WTC11 (cell line): ENCODE results near the gene MAEA. TPM values are rescaled to one million over a fixed set of nuclear protein-coding genes. Genes with fewer than 3 reads are reported as not detected.

Source experiments
- ATAC-seq: fragments of 200-7000 bp; cut with Tn5 transposase; 2 replicates; pipeline ENCODE4 v1.10.0; 2021; ENCODE audit warnings: mild to moderate bottlenecking, moderate library complexity
- CTCF ChIA-PET: fragments of 300-600 bp; sonication (Branson Sonifier 250); formaldehyde crosslinking; loops from one replicate; lab custom pipeline; 2021; ENCODE audit warnings: antibody characterized with exemption; lab: Charles Lee
- POLR2A ChIA-PET: fragments of 350-600 bp; sonication (Branson Sonifier 250); formaldehyde crosslinking; loops from one replicate; lab custom pipeline; 2021; ENCODE audit warnings: antibody characterized with exemption; lab: Charles Lee
- DNase-seq: peaks from one replicate; pipeline ENCODE4 v3.0.0; 2021; ENCODE audit warnings: low spot score
- H3K27ac Mint-ChIP-seq: 2 replicates; pipeline ENCODE4 v1.8.0; 2021; ENCODE audit warnings: mixed read lengths
- H3K27me3 Mint-ChIP-seq: 2 replicates; pipeline ENCODE4 v1.8.0; 2021; ENCODE audit warnings: low read depth, mild to moderate bottlenecking, moderate library complexity, mixed read lengths
- H3K36me3 Mint-ChIP-seq: 2 replicates; pipeline ENCODE4 v1.8.0; 2021; ENCODE audit warnings: mixed read lengths
- H3K4me1 Mint-ChIP-seq: 2 replicates; pipeline ENCODE4 v1.8.0; 2022; ENCODE audit warnings: mixed read lengths
- H3K4me3 Mint-ChIP-seq: 2 replicates; pipeline ENCODE4 v1.8.0; 2021; ENCODE audit warnings: mild to moderate bottlenecking, moderate library complexity, mixed read lengths
- H3K9me3 Mint-ChIP-seq: 2 replicates; pipeline ENCODE4 v1.8.0; 2021; ENCODE audit warnings: mixed read lengths
- ATF6 ChIP-seq: sonication (generic); formaldehyde crosslinking; IDR thresholded peaks from 2 replicates; pipeline ENCODE4 v1.8.1; 2023; ENCODE audit warnings: mild to moderate bottlenecking, missing genetic modification reagents
- CBFB ChIP-seq: sonication (generic); formaldehyde crosslinking; IDR thresholded peaks from 2 replicates; pipeline ENCODE4 v1.8.1; 2022; ENCODE audit warnings: mild to moderate bottlenecking, low read depth, missing genetic modification reagents
- E2F1 ChIP-seq: sonication (generic); formaldehyde crosslinking; IDR thresholded peaks from 2 replicates; pipeline ENCODE4 v1.8.0; 2022; ENCODE audit warnings: mild to moderate bottlenecking, missing genetic modification reagents
- ELF4 ChIP-seq: sonication (generic); formaldehyde crosslinking; IDR thresholded peaks from 2 replicates; pipeline ENCODE4 v1.8.1; 2022; ENCODE audit warnings: low read depth, mild to moderate bottlenecking, moderate library complexity, missing genetic modification reagents
- IRF2 ChIP-seq: sonication (generic); formaldehyde crosslinking; IDR thresholded peaks from 2 replicates; pipeline ENCODE4 v1.8.0; 2022; ENCODE audit warnings: low read depth, missing genetic modification reagents, borderline replicate concordance
- NFE2L1 ChIP-seq: sonication (generic); formaldehyde crosslinking; IDR thresholded peaks from 2 replicates; pipeline ENCODE4 v1.8.1; 2023; ENCODE audit warnings: missing genetic modification reagents
- NR2C2 ChIP-seq: sonication (generic); formaldehyde crosslinking; IDR thresholded peaks from 2 replicates; pipeline ENCODE4 v1.8.0; 2022; ENCODE audit warnings: mild to moderate bottlenecking, missing genetic modification reagents
- SMAD4 ChIP-seq: sonication (generic); formaldehyde crosslinking; IDR thresholded peaks from 2 replicates; pipeline ENCODE4 v1.8.0; 2022; ENCODE audit warnings: mild to moderate bottlenecking, missing genetic modification reagents
- ZNF219 ChIP-seq: sonication (generic); formaldehyde crosslinking; IDR thresholded peaks from 2 replicates; pipeline ENCODE4 v1.8.0; 2023; ENCODE audit warnings: missing genetic modification reagents, mild to moderate bottlenecking, borderline replicate concordance
- total RNA-seq: library from RNA; stranded (reverse); gene quantifications from 3 replicates; pipeline ENCODE4 v1.2.3, GENCODE V29; 2021
- TF ChIP-seq, protein P1 (sequence below): sonication (generic); formaldehyde crosslinking; IDR thresholded peaks from 2 replicates; pipeline ENCODE4 v1.8.0; 2022; ENCODE audit warnings: mild to moderate bottlenecking, missing genetic modification reagents
- TF ChIP-seq, protein P2 (sequence below): sonication (generic); formaldehyde crosslinking; IDR thresholded peaks from 2 replicates; pipeline ENCODE4 v1.8.0; 2022; ENCODE audit warnings: mild to moderate bottlenecking, missing genetic modification reagents
- TF ChIP-seq, protein P3 (sequence below): sonication (generic); formaldehyde crosslinking; IDR thresholded peaks from 2 replicates; pipeline ENCODE4 v1.8.1; 2023; ENCODE audit warnings: mild to moderate bottlenecking, missing genetic modification reagents, moderate library complexity
- TF ChIP-seq, protein P4 (sequence below): fragments of 200-600 bp; IDR thresholded peaks from 2 replicates; pipeline ENCODE4 v1.8.0; 2022; ENCODE audit warnings: antibody characterized with exemption
- TF ChIP-seq, protein P5 (sequence below): sonication (generic); formaldehyde crosslinking; conservative IDR thresholded peaks from 2 replicates; pipeline ENCODE4 v1.8.1; 2023; ENCODE audit warnings: mild to moderate bottlenecking, low read depth, missing genetic modification reagents, moderate library complexity
- TF ChIP-seq, protein P6 (sequence below): fragments of 250-450 bp; sonication (Bioruptor Pico); IDR thresholded peaks from 2 replicates; pipeline ENCODE4 v1.9.0; 2021; ENCODE audit warnings: mild to moderate bottlenecking
- TF ChIP-seq, protein P7 (sequence below): sonication (generic); formaldehyde crosslinking; IDR thresholded peaks from 2 replicates; pipeline ENCODE4 v1.8.0; 2022; ENCODE audit warnings: mild to moderate bottlenecking, missing genetic modification reagents
- TF ChIP-seq, protein P8 (sequence below): fragments of 250-450 bp; sonication (Bioruptor Pico); IDR thresholded peaks from 2 replicates; pipeline ENCODE4 v1.8.0; 2021; ENCODE audit warnings: mild to moderate bottlenecking

MAEA gene
- total RNA-seq, 1 experiment from 2014 or later, result 86.9 TPM

DNA sequence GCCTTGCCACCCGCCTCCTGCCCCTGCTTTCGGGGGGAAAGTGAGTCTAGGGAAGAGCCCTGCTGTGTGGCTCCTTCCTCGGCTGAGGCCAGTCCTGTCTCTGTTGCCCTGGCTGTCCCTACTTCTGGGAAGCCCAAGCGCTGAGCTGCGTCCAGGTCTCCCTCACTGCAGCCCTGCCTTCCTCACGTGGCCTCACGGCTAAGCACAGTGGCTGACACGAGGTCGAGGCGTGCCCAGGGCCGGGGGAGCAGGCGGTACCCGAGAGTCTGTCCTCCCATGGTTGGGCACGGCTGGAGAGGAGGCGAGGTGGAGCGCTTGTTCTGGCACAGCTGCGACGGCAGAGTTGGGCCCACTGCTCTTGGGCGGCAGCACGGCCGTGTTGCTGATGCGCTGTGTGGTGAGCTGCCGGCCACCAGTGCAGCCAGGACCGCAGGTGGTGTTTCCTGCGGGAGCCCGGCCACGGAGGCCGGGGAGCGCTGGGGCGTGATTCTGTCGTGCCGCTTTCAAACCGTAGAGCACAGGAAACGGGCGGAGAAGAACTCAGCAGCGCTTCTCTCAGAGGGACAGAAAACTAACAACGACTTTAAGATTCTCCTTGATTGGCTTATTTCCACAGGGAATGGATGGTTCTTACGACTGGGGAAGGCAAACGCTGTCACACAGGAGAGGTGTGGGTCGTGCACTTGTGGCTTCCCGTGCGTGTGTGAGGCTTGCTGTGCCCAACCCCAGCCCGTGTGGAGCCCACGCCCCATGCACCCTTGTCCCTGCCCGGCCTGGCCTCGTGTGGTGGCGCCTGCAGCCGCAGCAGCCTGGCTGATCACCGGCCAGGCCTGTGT, 21.3 kb downstream of the MAEA start (continued):
- TF ChIP-seq, protein P1, sequence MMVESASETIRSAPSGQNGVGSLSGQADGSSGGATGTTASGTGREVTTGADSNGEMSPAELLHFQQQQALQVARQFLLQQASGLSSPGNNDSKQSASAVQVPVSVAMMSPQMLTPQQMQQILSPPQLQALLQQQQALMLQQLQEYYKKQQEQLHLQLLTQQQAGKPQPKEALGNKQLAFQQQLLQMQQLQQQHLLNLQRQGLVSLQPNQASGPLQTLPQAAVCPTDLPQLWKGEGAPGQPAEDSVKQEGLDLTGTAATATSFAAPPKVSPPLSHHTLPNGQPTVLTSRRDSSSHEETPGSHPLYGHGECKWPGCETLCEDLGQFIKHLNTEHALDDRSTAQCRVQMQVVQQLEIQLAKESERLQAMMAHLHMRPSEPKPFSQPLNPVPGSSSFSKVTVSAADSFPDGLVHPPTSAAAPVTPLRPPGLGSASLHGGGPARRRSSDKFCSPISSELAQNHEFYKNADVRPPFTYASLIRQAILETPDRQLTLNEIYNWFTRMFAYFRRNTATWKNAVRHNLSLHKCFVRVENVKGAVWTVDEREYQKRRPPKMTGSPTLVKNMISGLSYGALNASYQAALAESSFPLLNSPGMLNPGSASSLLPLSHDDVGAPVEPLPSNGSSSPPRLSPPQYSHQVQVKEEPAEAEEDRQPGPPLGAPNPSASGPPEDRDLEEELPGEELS (CRISPR knock-in tag), result no peak
- TF ChIP-seq, protein P2, sequence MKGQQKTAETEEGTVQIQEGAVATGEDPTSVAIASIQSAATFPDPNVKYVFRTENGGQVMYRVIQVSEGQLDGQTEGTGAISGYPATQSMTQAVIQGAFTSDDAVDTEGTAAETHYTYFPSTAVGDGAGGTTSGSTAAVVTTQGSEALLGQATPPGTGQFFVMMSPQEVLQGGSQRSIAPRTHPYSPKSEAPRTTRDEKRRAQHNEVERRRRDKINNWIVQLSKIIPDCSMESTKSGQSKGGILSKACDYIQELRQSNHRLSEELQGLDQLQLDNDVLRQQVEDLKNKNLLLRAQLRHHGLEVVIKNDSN, result no peak
- TF ChIP-seq, protein P3, sequence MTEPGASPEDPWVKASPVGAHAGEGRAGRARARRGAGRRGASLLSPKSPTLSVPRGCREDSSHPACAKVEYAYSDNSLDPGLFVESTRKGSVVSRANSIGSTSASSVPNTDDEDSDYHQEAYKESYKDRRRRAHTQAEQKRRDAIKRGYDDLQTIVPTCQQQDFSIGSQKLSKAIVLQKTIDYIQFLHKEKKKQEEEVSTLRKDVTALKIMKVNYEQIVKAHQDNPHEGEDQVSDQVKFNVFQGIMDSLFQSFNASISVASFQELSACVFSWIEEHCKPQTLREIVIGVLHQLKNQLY (CRISPR knock-in tag), result no peak
- TF ChIP-seq, protein P4, sequence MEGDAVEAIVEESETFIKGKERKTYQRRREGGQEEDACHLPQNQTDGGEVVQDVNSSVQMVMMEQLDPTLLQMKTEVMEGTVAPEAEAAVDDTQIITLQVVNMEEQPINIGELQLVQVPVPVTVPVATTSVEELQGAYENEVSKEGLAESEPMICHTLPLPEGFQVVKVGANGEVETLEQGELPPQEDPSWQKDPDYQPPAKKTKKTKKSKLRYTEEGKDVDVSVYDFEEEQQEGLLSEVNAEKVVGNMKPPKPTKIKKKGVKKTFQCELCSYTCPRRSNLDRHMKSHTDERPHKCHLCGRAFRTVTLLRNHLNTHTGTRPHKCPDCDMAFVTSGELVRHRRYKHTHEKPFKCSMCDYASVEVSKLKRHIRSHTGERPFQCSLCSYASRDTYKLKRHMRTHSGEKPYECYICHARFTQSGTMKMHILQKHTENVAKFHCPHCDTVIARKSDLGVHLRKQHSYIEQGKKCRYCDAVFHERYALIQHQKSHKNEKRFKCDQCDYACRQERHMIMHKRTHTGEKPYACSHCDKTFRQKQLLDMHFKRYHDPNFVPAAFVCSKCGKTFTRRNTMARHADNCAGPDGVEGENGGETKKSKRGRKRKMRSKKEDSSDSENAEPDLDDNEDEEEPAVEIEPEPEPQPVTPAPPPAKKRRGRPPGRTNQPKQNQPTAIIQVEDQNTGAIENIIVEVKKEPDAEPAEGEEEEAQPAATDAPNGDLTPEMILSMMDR, result no peak
- no peak for TF ChIP-seq SMAD4 (CRISPR knock-in tag)
- TF ChIP-seq, protein P5, sequence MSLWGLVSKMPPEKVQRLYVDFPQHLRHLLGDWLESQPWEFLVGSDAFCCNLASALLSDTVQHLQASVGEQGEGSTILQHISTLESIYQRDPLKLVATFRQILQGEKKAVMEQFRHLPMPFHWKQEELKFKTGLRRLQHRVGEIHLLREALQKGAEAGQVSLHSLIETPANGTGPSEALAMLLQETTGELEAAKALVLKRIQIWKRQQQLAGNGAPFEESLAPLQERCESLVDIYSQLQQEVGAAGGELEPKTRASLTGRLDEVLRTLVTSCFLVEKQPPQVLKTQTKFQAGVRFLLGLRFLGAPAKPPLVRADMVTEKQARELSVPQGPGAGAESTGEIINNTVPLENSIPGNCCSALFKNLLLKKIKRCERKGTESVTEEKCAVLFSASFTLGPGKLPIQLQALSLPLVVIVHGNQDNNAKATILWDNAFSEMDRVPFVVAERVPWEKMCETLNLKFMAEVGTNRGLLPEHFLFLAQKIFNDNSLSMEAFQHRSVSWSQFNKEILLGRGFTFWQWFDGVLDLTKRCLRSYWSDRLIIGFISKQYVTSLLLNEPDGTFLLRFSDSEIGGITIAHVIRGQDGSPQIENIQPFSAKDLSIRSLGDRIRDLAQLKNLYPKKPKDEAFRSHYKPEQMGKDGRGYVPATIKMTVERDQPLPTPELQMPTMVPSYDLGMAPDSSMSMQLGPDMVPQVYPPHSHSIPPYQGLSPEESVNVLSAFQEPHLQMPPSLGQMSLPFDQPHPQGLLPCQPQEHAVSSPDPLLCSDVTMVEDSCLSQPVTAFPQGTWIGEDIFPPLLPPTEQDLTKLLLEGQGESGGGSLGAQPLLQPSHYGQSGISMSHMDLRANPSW (CRISPR knock-in tag), result no peak
- TF ChIP-seq, protein P6, sequence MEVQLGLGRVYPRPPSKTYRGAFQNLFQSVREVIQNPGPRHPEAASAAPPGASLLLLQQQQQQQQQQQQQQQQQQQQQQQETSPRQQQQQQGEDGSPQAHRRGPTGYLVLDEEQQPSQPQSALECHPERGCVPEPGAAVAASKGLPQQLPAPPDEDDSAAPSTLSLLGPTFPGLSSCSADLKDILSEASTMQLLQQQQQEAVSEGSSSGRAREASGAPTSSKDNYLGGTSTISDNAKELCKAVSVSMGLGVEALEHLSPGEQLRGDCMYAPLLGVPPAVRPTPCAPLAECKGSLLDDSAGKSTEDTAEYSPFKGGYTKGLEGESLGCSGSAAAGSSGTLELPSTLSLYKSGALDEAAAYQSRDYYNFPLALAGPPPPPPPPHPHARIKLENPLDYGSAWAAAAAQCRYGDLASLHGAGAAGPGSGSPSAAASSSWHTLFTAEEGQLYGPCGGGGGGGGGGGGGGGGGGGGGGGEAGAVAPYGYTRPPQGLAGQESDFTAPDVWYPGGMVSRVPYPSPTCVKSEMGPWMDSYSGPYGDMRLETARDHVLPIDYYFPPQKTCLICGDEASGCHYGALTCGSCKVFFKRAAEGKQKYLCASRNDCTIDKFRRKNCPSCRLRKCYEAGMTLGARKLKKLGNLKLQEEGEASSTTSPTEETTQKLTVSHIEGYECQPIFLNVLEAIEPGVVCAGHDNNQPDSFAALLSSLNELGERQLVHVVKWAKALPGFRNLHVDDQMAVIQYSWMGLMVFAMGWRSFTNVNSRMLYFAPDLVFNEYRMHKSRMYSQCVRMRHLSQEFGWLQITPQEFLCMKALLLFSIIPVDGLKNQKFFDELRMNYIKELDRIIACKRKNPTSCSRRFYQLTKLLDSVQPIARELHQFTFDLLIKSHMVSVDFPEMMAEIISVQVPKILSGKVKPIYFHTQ, result no peak
- TF ChIP-seq CBFB (CRISPR knock-in tag), result no peak

GRCh38 chr4:1312821-1313640, 23.3 kb downstream of the MAEA start:
- Mint-ChIP-seq H3K4me1 (peaks cover 17% of the 10 kb centered on the region), H3K27ac (no peak overlapping the region), H3K36me3 (peaks cover 44% of the 10 kb centered on the region), H3K4me3 (no peak overlapping the region), H3K27me3 (no peaks in the 10 kb centered on the region), H3K9me3 (peaks cover 3% of the 10 kb centered on the region; the same call in 1 of the 2 replicates)
- ChIA-PET CTCF (no interaction called here), POLR2A (no interaction called here)
- no peak for DNase-seq
- no peak for ATAC-seq
- TF ChIP-seq NR2C2 (CRISPR knock-in tag), result no peak
- TF ChIP-seq IRF2 (CRISPR knock-in tag), result no peak
- TF ChIP-seq E2F1 (CRISPR knock-in tag), result no peak
- no peak for TF ChIP-seq NFE2L1 (CRISPR knock-in tag)
- TF ChIP-seq, protein P7, sequence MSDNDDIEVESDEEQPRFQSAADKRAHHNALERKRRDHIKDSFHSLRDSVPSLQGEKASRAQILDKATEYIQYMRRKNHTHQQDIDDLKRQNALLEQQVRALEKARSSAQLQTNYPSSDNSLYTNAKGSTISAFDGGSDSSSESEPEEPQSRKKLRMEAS (CRISPR knock-in tag), result no peak
- no peak for TF ChIP-seq CBFB (CRISPR knock-in tag)
- TF ChIP-seq ATF6 (CRISPR knock-in tag), result no peak
- TF ChIP-seq ELF4, result no peak
- TF ChIP-seq ZNF219 (CRISPR knock-in tag), result no peak
- TF ChIP-seq, protein P8, sequence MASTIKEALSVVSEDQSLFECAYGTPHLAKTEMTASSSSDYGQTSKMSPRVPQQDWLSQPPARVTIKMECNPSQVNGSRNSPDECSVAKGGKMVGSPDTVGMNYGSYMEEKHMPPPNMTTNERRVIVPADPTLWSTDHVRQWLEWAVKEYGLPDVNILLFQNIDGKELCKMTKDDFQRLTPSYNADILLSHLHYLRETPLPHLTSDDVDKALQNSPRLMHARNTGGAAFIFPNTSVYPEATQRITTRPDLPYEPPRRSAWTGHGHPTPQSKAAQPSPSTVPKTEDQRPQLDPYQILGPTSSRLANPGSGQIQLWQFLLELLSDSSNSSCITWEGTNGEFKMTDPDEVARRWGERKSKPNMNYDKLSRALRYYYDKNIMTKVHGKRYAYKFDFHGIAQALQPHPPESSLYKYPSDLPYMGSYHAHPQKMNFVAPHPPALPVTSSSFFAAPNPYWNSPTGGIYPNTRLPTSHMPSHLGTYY (CRISPR knock-in tag), result no peak
